ENCODE results near the gene ERBB4.

ERBB4 gene

DNA sequence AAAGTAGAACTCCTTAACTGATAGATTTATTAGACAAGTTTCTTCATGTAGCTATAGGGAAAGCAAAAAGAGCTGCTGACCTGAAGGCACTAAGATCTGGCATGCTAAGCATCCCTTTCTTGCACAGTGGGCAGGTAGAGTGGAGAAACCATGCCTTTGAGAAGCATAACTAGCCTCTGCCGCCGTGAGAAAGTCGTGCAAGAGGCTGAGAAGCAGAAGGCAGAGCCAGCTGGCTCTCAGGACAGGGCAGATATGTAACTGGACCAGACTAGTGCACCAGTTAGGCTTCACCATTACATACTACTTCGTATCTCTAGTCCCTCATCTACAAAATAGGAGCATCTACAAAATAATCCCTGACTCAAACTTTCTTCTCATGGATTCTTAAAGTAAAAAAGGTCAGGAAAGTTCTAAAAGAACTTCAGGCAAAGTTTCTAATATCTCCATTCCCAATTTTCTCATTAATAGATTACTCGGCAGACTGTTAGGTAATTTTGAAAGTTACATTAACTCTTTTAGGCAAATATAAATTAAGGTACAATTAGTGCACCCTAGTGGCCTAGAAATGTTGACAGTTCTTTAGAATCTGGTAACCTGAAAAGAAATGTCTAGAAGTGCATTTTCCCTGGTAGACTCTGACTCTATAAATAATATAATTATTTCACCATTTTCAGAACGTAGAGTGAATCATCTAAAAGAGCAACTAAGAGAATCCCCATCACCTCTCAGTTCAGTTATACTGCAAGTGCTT lies 10.3 kb downstream of the ERBB4 start:
- TF ChIP-seq, protein P1, sequence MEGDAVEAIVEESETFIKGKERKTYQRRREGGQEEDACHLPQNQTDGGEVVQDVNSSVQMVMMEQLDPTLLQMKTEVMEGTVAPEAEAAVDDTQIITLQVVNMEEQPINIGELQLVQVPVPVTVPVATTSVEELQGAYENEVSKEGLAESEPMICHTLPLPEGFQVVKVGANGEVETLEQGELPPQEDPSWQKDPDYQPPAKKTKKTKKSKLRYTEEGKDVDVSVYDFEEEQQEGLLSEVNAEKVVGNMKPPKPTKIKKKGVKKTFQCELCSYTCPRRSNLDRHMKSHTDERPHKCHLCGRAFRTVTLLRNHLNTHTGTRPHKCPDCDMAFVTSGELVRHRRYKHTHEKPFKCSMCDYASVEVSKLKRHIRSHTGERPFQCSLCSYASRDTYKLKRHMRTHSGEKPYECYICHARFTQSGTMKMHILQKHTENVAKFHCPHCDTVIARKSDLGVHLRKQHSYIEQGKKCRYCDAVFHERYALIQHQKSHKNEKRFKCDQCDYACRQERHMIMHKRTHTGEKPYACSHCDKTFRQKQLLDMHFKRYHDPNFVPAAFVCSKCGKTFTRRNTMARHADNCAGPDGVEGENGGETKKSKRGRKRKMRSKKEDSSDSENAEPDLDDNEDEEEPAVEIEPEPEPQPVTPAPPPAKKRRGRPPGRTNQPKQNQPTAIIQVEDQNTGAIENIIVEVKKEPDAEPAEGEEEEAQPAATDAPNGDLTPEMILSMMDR (conservative IDR thresholded peaks at IDR 0.05): no peak; the same call in 1 of the 2 replicates
- no peak overlapping the region for H3K27ac ChIP-seq

DNA sequence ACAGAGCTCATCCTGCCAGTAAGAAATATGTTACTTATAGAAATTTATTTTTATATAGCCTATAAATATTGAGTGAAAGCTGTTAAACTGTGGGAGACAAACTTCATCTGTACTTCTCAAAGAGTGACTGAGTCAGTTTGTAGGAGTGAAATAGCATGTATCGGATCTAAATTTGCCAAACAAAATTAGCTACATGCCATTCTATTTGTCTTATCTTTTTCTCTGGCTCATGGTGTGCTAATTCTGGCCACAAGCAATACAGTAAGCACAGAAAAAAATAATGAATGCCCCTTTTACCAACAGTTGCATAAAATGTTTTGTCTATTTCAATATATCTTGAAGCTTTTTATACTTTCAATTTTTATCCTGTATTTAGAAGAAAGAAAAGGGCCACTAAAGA lies 12.5 kb downstream of the ERBB4 start:
- H3K27ac ChIP-seq: no peak overlapping the region
- TF ChIP-seq, protein P1 (conservative IDR thresholded peaks at IDR 0.05): no peak

DNA sequence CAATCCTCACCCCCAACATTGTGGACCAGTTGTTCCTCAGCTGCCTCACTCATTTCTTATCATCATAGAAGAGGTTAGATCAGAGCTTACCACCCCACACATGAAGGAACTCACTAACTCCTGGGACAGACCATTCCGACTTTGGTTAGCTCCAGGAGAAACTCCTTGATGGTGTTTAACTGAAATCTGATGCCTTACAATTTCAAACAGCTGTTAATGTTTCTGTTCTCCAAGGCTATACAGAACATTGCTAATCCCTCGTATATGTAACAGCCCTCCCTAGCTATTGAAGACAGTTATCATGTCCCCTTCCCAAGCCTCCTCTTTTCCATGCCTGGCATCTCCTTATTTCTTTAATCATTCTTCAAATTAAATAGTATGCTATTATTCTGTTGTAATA lies 14.8 kb downstream of the ERBB4 start:
- TF ChIP-seq, protein P1 (conservative IDR thresholded peaks at IDR 0.05): no peak
- no peak overlapping the region for H3K27ac ChIP-seq

DNA sequence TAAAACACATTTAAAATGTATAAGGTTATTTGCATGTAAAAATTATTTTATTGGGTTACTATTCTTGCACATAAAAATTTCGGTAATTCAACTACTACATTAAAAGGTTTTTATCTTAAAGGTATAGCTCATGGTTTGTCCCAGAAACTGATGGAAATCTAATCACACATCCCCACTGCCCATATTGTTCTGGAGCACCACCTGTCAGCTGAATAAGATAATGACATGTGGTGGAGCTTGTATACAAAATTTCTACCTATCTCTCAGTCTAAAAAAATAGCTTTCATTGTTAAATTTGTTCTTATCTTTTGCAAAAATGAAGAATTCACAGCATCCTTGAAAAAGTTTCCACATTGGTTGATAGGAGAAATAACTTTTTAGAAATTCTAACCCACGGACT lies 18.3 kb downstream of the ERBB4 start:
- no peak overlapping the region for H3K27ac ChIP-seq
- TF ChIP-seq, protein P1 (conservative IDR thresholded peaks at IDR 0.05): peak; percentile 73

DNA sequence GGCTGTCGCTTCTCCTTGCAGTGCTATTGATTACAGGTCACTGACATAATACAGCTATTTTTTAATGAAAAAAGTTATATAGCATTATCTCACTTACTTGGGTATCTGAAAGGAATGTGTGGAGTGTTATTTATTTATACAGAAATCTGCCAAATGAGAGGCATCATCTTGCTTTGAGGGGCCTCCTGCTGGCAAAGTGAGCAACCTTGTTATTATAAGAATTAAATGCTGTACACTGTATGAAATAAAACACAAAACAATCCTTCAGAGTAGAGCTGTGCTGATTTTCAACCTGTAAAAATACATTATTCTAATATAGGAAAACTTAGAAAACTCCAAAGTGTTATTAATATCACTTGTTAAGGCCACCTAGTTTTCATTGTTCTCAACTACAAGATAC lies 20.9 kb downstream of the ERBB4 start:
- H3K27ac ChIP-seq: no peak overlapping the region
- TF ChIP-seq, protein P1 (conservative IDR thresholded peaks at IDR 0.05): no peak

DNA sequence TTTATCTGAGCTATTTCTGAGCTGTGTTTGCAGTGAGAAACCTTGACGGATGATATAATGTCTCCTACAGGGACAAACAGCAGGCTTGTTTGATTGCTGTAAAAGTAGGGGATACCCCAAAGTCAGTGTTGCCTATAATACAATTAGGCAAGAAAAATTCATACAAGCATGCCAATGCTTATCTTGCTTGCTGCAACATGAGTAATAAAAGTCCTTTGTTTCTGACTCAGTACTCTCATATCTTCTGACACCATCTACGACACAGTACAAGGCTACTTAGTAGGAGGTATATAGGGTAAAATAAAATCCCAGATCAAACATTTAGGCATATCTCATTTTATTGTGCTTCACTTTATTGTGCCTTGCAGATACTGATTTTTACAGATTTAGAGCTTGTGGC lies 33.0 kb downstream of the ERBB4 start:
- TF ChIP-seq, protein P1 (conservative IDR thresholded peaks at IDR 0.05): no peak
- no peak overlapping the region for H3K27ac ChIP-seq

DNA sequence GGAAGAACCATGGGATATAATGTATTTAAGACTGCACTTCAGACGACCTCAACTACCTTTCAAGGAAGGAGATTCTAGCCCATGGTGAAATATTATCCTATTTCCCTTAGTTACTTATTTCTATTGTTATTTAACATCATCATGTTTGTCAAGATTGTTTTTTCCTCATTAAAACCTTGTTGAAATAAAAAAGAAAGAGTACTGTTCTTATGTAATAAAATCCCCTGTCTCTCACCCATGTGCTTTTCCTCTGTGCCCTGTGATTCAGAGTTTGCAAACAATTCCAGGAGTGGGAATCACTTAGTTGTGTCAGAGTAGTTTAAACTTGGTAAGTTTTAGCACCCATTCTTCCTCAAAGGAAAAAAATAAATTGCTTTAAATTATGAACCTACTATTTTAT lies 43.6 kb downstream of the ERBB4 start:
- H3K27ac ChIP-seq: no peak overlapping the region
- TF ChIP-seq, protein P1 (conservative IDR thresholded peaks at IDR 0.05): no peak

Data from VCaP (cell line).